Brain pericyte (primary cell): ENCODE measurements around the gene PRAMEF9.
"Not testable (repeated sequence)": the region's sequence is repeated elsewhere in the genome, so short reads cannot be mapped to it uniquely, and the experiment has no call there.

ENCODE experiments used
- DNase-seq: peaks from one replicate; pipeline ENCODE4 v3.0.0-alpha.2; 2012; ENCODE audit warnings: low read depth, low spot score

The PRAMEF9 gene

GRCh38 chr1:13171548-13171947 lies at the start of gene PRAMEF9:
PRAMEF9 (plus strand) TSS chr1:13171848; CDS start chr1:13175281, 3,433 bp downstream.
- not testable (repeated sequence) for DNase-seq

GRCh38 chr1:13155909-13156308 lies 15.7 kb upstream of the PRAMEF9 start, which contains the start of gene PRAMEF26:
PRAMEF26 (minus strand) TSS chr1:13156009; CDS start chr1:13153095, 2,914 bp downstream.
- not testable (repeated sequence) for DNase-seq

GRCh38 chr1:13165531-13165930 lies 6.1 kb upstream of the PRAMEF9 start, which contains the start of gene HNRNPCL4:
HNRNPCL4 (minus strand) TSS chr1:13165631; CDS start chr1:13165467, 164 bp downstream.
- not testable (repeated sequence) for DNase-seq

- not testable (repeated sequence) for DNase-seq
These were observed 29.7 kb downstream of the PRAMEF9 start, which contains the start of gene PRAMEF13 for GRCh38 chr1:13201309-13201708. PRAMEF13 (minus strand) TSS chr1:13201409; CDS start chr1:13199589, 1,820 bp downstream.

GRCh38 chr1:13208712-13209111 lies 37.1 kb downstream of the PRAMEF9 start:
- not testable (repeated sequence) for DNase-seq

- not testable (repeated sequence) for DNase-seq
These were observed 45.0 kb downstream of the PRAMEF9 start for GRCh38 chr1:13216619-13217018.

- not testable (repeated sequence) for DNase-seq
These were observed 47.6 kb downstream of the PRAMEF9 start for GRCh38 chr1:13219203-13219602.

GRCh38 chr1:13222788-13223187 lies 51.1 kb downstream of the PRAMEF9 start:
- not testable (repeated sequence) for DNase-seq

- DNase-seq, result no peak
These were observed 52.9 kb downstream of the PRAMEF9 start for GRCh38 chr1:13224480-13225060.

- not testable (repeated sequence) for DNase-seq
These were observed 54.1 kb downstream of the PRAMEF9 start, which contains the start of gene PRAMEF18 for GRCh38 chr1:13225675-13226204. PRAMEF18 (minus strand) TSS chr1:13226154; CDS start chr1:13226106, 48 bp downstream.

- DNase-seq, result not testable (repeated sequence)
These were observed 55.8 kb downstream of the PRAMEF9 start for GRCh38 chr1:13227271-13228055.

- no peak for DNase-seq
These were observed 56.7 kb downstream of the PRAMEF9 start for GRCh38 chr1:13228343-13228781.
